Activated naive CD8-positive, alpha-beta T cell treated with anti-CD3 and anti-CD28 coated beads for 36 hours (primary cell): Measurements from ENCODE around the gene RXRA. TPM values are rescaled to one million over a fixed set of nuclear protein-coding genes. Genes with fewer than 3 reads are reported as not detected.

Source experiments
- DNase-seq: peaks from one replicate; pipeline ENCODE4 v3.0.0; 2021
- H3K27ac Mint-ChIP-seq: one replicate; pipeline ENCODE4 v1.8.0; 2022; ENCODE audit warnings: mild to moderate bottlenecking, moderate library complexity, mixed read lengths
- H3K27me3 Mint-ChIP-seq: one replicate; pipeline ENCODE4 v1.8.0; 2022; ENCODE audit warnings: mild to moderate bottlenecking, mixed read lengths
- H3K36me3 Mint-ChIP-seq: one replicate; pipeline ENCODE4 v1.8.0; 2021; ENCODE audit warnings: mild to moderate bottlenecking, mixed read lengths
- H3K4me1 Mint-ChIP-seq: one replicate; pipeline ENCODE4 v1.8.0; 2021; ENCODE audit warnings: mixed read lengths
- H3K4me3 Mint-ChIP-seq: one replicate; pipeline ENCODE4 v1.8.0; 2022; ENCODE audit warnings: mild to moderate bottlenecking, moderate library complexity, mixed read lengths
- H3K9me3 Mint-ChIP-seq: one replicate; pipeline ENCODE4 v1.8.0; 2022; ENCODE audit warnings: mixed read lengths
- total RNA-seq, 2 experiments: library from RNA; stranded (reverse); gene quantifications; one replicate each; pipeline ENCODE4 v1.2.3, GENCODE V29; 2021

The RXRA gene
- total RNA-seq, 2 experiments from 2014 or later, result 11.0 to 11.4 TPM

DNA sequence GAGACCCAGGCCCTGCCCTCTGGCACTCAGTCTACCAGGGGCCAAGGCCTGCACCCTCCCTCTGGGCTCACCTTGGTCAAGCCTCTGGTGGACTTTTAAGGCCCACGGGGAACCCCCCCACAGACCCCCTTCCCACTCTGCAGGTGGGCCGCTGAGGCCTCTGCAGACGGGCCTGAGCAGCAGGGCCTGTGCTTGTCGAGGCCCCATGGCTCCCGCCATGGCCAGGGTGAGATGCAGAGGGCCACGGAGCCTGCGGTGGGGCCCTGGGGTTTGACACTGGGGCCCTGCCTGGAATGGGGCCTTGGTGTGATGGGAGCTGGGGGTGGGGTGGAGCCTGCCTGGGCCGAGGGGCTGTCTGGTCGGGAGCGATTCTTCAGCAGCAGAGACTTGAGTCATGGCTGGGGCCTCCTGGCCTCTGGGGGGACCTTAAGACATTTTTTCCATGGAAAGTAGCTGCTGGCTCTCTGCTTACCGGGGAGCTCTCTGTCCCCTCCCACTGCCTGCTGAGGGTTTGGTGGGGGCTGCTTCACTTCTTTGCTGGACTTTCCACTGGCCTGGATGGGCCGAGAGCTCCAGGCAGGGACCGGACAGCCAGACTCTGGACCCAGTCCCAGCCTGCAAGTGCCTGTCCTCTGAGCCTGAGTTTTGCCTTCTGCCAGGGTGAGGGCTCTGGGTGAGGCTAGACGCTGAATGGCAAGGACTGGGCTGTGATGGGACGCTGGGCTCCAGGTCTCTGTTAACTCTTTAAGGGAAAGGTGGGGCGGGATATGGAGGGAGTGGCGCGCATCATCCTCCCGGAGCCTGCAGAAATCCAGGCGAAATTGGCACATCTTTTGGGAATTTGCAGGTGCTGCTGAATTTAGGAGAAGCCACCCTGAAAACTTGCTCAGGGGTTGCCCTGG is 132.2 kb downstream of the RXRA start:
- H3K4me3 Mint-ChIP-seq, result no peak overlapping the region
- H3K9me3 Mint-ChIP-seq, result no peaks in the 10 kb centered on the region
- no peaks in the 10 kb centered on the region for H3K36me3 Mint-ChIP-seq
- H3K27ac Mint-ChIP-seq, result no peak overlapping the region
- DNase-seq, result no peak
- H3K4me1 Mint-ChIP-seq, result peaks cover 20% of the 10 kb centered on the region
- no peaks in the 10 kb centered on the region for H3K27me3 Mint-ChIP-seq

DNA sequence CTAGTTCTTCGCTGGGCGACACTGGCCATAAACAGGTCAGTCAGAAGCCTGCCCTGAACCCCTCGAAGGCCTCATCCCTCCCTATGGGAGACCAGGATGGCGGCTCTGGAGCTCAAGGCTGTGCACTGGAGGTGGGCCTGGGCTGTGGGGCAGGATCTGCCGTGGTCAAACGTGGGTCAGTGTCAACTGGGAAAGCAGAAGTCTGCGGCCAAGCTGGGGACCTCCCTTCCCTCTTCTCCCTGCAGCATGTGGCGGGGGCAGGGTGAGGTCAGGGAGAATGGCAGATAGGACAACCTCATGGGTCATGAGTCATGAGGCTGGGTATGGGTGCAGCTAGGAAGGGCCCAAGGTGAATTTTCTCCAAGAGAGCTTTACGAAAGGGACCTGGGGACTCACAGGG is 132.9 kb downstream of the RXRA start:
- peaks cover 20% of the 10 kb centered on the region for H3K4me1 Mint-ChIP-seq
- DNase-seq, result no peak
- no peaks in the 10 kb centered on the region for H3K9me3 Mint-ChIP-seq
- H3K4me3 Mint-ChIP-seq, result no peak overlapping the region
- no peaks in the 10 kb centered on the region for H3K27me3 Mint-ChIP-seq
- H3K36me3 Mint-ChIP-seq, result no peaks in the 10 kb centered on the region
- no peak overlapping the region for H3K27ac Mint-ChIP-seq

DNA sequence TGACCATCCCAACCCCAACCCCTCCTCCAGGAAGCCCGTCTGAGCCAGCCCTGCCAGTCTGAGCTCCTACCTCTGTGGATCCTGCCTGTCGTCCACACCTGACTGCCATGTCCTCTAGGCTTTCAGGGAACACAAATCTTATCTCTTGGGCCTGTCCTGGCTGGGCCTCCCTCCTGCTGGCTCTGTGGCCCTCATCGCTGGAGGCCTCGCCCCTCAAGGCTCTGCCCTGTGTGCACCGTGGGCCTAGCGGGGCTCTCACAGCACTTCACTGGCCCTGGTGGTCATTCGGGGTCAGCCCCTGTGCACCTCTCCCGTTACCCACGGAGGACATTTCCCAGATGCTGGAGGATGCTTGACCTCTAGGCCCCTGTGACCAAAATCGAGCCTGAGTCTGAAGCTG is 133.3 kb downstream of the RXRA start:
- Mint-ChIP-seq H3K9me3 (no peaks in the 10 kb centered on the region), H3K4me1 (peaks cover 20% of the 10 kb centered on the region), H3K27me3 (no peaks in the 10 kb centered on the region), H3K36me3 (no peaks in the 10 kb centered on the region), H3K27ac (no peak overlapping the region), H3K4me3 (no peak overlapping the region)
- DNase-seq, result no peak

DNA sequence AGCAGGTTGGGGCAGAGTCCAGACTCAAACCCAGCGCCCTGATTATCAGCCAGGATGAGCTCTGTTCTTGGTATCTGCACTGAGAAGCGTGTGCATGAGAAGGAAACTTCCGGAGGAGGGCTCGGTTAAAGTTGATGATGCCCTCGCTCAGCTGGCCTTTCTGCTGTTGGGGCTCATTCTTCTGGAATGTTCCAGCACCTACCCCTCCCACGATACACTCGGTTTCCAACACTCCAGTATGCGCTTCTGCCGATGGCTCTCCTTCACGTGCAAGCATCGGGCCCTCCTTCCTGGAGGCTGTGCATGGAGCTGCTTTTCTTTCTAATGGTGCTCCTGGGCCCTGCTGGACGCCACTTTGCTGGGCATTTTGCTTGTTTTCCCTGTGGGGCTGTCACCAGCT is 134.0 kb downstream of the RXRA start:
- Mint-ChIP-seq H3K9me3 (no peaks in the 10 kb centered on the region), H3K36me3 (no peaks in the 10 kb centered on the region), H3K27ac (no peak overlapping the region), H3K4me3 (no peak overlapping the region), H3K27me3 (no peaks in the 10 kb centered on the region), H3K4me1 (peaks cover 20% of the 10 kb centered on the region)
- DNase-seq, result no peak

DNA sequence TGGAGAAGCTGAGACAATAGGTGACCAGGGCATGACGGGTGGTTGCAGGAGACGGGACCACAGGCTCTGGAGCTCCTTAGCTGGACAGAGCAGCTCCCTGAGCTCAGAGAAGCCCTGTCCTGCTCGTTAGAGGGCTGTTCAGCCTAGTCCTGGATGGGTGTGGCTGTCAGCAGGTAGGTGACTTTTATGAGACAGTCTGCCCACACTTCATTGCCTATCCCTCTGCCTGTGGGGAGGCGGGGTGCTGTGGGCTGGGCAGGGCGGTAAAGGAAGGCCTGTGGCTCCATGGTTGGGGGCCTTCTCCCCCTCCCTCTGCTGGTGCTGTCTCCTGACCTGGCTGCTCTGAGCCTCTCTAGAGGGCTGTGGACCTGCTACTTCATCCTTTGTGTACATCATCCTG is 134.6 kb downstream of the RXRA start:
- Mint-ChIP-seq H3K27me3 (no peaks in the 10 kb centered on the region), H3K9me3 (no peaks in the 10 kb centered on the region)
- no peak for DNase-seq

DNA sequence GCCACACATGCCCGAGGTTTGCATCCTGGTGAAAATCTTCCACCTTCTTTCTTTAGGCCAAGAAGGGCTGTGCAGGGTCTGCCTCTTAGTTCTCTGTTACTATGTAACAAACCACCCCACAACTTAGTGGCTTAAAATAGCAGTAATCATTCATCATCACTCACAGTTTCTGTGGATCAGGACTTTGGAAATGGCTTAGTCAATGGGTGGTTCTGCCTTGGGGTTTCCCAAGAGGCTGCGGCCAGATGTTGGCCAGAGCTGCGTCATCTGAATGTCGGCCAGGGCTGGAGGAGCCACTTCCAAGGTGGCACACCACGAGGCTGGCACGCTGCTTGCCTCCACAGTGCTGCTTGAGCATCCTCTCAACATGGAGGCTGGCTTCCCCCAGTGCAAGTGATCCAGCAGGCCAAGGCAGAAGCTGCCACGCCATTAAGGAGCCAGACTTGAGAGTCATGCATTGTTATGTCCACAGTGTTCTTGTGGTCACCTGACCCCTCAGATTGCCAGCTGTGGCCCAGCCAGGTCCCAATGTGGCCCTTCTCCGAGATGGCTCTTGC is 135.2 kb downstream of the RXRA start:
- no peaks in the 10 kb centered on the region for H3K36me3 Mint-ChIP-seq
- H3K27me3 Mint-ChIP-seq, result no peaks in the 10 kb centered on the region
- no peak overlapping the region for H3K27ac Mint-ChIP-seq
- H3K9me3 Mint-ChIP-seq, result no peaks in the 10 kb centered on the region
- no peak for DNase-seq
- H3K4me1 Mint-ChIP-seq, result peaks cover 11% of the 10 kb centered on the region
- no peak overlapping the region for H3K4me3 Mint-ChIP-seq

More for the DNA sequence above, 134.6 kb downstream of the RXRA start:
- peaks cover 15% of the 10 kb centered on the region for H3K4me1 Mint-ChIP-seq
- no peak overlapping the region for H3K27ac Mint-ChIP-seq
- H3K4me3 Mint-ChIP-seq, result no peak overlapping the region
- H3K36me3 Mint-ChIP-seq, result no peaks in the 10 kb centered on the region

DNA sequence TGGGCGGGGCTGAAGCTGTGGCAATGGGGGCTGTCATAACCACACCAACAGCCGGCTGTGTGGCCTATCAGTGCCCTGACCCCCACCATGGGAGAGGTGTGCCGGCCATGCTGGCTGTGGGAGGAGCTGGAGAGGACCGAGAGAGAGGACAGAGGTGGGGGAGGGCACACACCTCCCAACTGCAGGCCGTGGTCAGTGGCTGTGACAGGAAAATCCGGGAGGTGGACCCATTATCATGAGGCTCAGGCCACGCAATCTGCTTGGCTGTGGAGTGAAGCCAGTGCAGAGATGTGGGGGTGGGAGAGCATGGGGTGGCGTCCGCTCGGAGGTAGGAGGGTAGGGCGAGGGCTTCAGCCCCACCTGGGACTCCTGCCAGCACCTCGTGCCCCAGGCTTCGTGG is 136.1 kb downstream of the RXRA start:
- Mint-ChIP-seq H3K4me1 (peaks cover 8% of the 10 kb centered on the region), H3K27me3 (no peaks in the 10 kb centered on the region), H3K27ac (no peak overlapping the region), H3K36me3 (no peaks in the 10 kb centered on the region), H3K4me3 (no peak overlapping the region), H3K9me3 (no peaks in the 10 kb centered on the region)
- DNase-seq, result no peak

DNA sequence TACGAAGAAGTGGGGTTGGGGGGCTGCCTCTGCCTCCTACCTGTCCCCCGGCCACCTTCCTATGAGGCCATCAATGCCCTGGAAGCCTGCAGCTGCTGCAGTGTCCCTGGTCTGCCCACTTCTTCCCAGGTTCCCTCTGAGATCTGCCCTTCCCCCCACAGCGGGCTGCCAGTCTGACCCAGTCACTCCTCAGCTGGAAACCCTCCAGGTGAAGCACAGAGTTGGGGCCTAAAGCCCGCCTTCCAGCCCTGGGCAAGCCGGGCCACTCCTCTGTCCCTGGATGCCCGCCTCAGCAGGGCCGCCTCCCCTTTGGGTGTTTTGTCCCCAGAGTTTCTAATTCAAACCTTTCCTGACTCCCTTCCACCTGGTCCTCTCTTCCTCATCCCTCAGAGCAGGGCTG is 137.0 kb downstream of the RXRA start:
- Mint-ChIP-seq H3K27ac (no peak overlapping the region), H3K36me3 (no peaks in the 10 kb centered on the region), H3K27me3 (no peaks in the 10 kb centered on the region), H3K9me3 (no peaks in the 10 kb centered on the region), H3K4me3 (no peak overlapping the region), H3K4me1 (peaks cover 8% of the 10 kb centered on the region)
- DNase-seq, result no peak

DNA sequence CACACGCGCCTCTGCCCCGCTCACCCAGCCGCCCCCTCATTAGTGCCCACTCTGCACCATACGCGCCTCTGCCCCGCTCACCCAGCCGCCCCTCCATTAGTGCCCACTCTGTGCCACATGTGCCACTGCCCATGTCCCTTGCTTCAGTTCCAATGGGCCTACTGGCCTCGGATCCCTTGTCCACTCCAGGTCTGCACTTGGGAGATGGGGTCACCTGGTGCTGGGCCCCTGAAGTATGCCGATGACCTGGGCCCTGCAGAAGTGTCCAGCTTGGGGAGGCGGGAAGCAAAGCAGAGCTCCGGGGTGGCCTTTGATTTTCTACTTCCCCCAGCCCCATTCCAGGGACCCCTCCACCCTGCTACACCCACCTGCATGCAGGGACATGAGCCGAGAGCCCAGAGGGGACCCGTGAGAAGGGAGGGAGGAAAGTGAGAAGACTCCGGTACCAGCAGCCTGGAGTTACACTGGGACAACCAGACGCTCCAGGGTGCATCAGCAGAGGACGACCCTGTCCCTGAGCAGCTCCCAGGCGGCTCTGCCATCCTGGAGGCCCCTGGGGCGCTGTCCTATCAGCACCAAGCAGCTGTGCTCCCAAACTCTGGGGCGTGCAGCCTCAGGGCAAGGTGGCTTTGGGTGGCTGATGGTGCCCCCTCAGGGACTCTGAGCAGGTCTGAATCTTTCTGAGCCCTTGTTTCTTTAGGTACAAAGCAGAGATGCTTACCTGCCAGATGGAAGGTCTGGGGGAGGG is 140.8 kb downstream of the RXRA start:
- no peak overlapping the region for H3K27ac Mint-ChIP-seq
- H3K4me3 Mint-ChIP-seq, result no peak overlapping the region
- no peak for DNase-seq
- no peaks in the 10 kb centered on the region for H3K9me3 Mint-ChIP-seq
- no peaks in the 10 kb centered on the region for H3K27me3 Mint-ChIP-seq
- no peaks in the 10 kb centered on the region for H3K36me3 Mint-ChIP-seq
- peaks cover 2% of the 10 kb centered on the region for H3K4me1 Mint-ChIP-seq

DNA sequence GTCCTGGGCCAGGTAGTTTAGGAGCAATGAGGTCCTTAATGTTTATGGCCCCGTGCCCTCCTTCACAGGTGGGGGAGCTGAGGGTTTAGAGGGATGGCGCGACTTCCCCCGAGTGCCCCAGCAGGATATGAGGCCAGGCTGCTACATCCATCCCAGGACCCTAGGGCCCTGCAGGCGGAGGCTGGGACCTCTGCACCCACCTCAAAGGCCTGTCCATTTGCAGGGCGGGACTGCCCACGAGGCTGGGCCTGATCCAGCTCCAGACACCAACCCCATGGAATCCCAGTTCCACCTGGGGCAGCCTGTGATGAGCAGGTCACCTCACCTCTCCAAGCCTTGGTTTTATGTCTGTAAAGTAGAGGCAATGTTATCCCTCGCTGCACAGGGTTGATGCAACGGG is 142.1 kb downstream of the RXRA start:
- Mint-ChIP-seq H3K4me3 (no peak overlapping the region), H3K27ac (no peak overlapping the region), H3K27me3 (no peaks in the 10 kb centered on the region), H3K4me1 (no peaks in the 10 kb centered on the region), H3K9me3 (no peaks in the 10 kb centered on the region), H3K36me3 (no peaks in the 10 kb centered on the region)
- DNase-seq, result no peak

DNA sequence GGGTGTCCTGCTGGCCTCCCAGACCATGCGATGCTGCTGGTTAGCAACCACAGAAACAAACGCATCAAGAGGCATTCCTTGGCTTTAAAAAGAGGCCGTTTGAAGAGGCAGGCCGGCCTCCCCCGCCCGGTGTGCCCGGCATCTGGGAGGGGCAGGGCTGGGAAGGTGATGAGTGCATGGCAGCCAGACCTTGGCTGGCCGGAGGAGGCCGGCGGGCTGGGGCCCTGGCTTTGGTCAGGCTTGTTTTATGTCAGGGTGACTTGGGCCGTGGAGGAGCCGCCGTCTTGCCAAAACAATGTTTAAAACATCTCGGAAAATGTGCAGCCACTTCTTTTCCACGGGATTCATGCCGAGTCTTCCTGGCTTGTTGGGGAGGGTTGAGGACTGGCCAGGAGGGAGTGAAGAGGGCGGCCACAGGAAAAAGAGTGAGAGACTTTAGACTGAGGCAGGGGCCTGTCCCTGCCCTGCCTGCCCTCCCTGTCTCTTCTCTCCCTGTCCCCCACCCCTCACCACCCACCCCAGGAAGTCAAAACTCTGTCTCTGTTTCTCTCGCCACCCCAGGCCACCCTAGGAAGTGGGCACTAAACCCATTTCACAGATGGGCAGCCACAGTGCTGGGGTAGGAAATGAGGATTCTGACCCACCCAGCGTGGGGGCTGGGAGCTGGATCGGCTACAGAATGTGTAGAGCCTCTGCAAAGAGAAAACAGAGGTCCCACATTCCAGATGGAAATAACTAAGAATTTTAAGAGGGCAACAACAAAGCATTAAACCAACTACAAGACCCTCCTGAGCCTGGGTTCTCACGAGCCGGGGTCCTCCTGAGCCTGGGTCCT is 143.0 kb downstream of the RXRA start:
- H3K27ac Mint-ChIP-seq, result no peak overlapping the region
- DNase-seq, result no peak
- H3K9me3 Mint-ChIP-seq, result no peaks in the 10 kb centered on the region
- no peaks in the 10 kb centered on the region for H3K27me3 Mint-ChIP-seq
- H3K4me3 Mint-ChIP-seq, result no peak overlapping the region
- no peaks in the 10 kb centered on the region for H3K36me3 Mint-ChIP-seq
- no peaks in the 10 kb centered on the region for H3K4me1 Mint-ChIP-seq

DNA sequence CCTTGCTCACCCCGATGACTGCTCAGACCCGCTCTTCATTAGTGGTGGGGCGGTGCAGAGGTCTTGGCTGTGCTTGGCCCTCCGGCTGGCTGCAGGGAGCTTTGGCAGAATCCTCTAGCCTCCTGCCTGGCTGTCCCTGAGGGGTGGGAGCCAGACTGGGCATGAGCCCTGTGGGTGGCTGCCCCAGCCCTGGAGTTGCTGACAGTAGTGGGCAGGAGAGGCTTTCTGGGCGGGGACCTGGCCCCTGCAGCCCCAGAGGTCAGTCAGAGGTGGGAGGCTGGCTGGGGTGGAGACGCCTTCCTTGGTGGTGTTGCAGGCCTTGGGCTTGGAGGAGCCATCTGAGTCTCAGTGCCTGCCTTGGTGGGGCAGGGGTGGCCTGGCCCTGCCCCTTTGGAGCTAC is 146.0 kb downstream of the RXRA start:
- no peak for DNase-seq
- no peak overlapping the region for H3K27ac Mint-ChIP-seq
- H3K36me3 Mint-ChIP-seq, result no peaks in the 10 kb centered on the region
- H3K27me3 Mint-ChIP-seq, result no peaks in the 10 kb centered on the region
- no peak overlapping the region for H3K4me3 Mint-ChIP-seq
- peaks cover 9% of the 10 kb centered on the region for H3K4me1 Mint-ChIP-seq
- H3K9me3 Mint-ChIP-seq, result no peaks in the 10 kb centered on the region

DNA sequence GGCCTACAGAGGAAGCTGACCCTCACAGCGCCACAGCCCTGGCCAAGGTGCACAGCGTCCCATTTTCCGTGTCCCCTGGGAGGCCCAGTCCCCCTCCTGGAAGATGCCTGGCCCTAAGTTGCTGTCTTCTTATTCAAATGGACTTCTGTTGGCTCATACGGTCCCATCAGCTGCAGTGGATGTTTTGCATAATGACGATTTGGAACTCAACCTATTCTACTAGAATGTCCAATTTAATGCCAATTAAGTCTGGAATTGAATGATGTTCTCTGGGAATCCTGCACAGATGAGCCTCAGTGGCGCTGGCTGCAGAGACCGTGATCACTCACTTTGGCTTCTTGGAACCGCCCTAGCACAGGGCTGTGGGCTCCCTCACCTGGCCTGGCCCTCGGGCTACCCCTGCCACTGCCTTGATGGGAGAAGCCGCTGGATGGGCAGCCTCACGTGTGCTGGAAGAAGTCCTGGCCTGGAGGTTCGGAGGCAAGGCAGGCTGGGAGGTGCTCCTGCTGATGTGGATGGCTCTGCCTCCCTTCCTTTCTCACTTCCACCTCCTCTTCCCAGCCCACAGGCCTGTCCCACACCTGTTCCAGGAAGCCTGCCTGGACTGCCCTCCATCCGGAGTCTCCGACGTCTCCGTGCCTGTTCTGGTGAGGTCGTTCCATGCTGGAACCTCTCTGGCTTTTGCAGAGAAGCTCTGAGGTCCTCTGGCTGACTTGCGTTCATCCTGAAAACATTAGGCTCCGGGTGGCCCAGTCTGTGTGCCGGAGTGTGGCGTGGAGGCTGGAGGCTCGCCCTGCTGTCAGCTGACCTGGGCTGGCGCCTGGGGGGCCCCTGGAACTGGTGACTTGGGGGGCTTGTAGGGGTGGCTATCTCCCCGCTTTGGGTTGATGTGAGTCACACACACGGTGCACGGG is 147.1 kb downstream of the RXRA start:
- Mint-ChIP-seq H3K36me3 (no peaks in the 10 kb centered on the region), H3K27ac (no peak overlapping the region)

DNA sequence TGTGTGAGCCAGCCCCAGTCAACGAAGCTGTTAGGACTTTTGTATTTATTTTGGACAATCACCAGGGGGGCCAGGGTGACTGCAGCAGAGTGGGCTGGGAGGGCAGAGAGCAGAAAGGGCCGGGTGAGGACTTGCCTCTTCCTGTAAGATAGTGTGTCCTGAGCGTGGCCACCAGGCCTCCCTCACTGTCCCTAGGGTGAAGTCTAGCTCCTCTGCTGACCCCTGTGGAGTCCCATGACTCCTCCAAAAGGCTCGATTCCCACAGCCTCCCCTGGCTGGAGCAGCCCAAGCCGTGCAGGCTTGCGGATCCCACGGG is 147.8 kb downstream of the RXRA start:
- H3K9me3 Mint-ChIP-seq, result no peaks in the 10 kb centered on the region
- no peak overlapping the region for H3K27ac Mint-ChIP-seq
- no peaks in the 10 kb centered on the region for H3K36me3 Mint-ChIP-seq
- no peak for DNase-seq
- peaks cover 9% of the 10 kb centered on the region for H3K4me1 Mint-ChIP-seq
- no peak overlapping the region for H3K4me3 Mint-ChIP-seq
- no peaks in the 10 kb centered on the region for H3K27me3 Mint-ChIP-seq

More for the DNA sequence above, 147.1 kb downstream of the RXRA start:
- Mint-ChIP-seq H3K4me3 (no peak overlapping the region), H3K4me1 (peaks cover 9% of the 10 kb centered on the region), H3K9me3 (no peaks in the 10 kb centered on the region), H3K27me3 (no peaks in the 10 kb centered on the region)
- DNase-seq, result no peak
